Kidney (tissue), 14 donors: Measurements from ENCODE around the gene IP6K3. TPM values are rescaled to one million over a fixed set of nuclear protein-coding genes. Genes with fewer than 3 reads are reported as not detected.

Experiments used
- DNase-seq, 5 donors: peaks; one replicate each; pipeline ENCODE4 v3.0.0-alpha.2; 2013 to 2020
- FAIRE-seq: peaks from 2 replicates; lab custom pipeline; 2012; peaks lifted over from hg19 to GRCh38; lab: Jason Lieb, UNC
- H3K27ac ChIP-seq, 2 donors: one replicate each; pipeline ENCODE4 v1.7.0; 2013; ENCODE audit warnings: low read depth in 2 of 2, low read length in 2 of 2, inconsistent platforms in 1 of 2
- H3K27me3 ChIP-seq: one replicate; pipeline ENCODE4 v1.7.1; 2013; ENCODE audit warnings: low read length, inconsistent platforms; ENCODE audit not compliant: control insufficient read depth, insufficient read depth
- H3K36me3 ChIP-seq, 3 donors: one replicate each; pipeline versions ENCODE4 v1.7.0 to v1.7.1; 2013; ENCODE audit warnings: low read length in 3 of 3, control low read depth in 1 of 3, inconsistent platforms in 1 of 3; ENCODE audit not compliant: insufficient read depth in 3 of 3, control insufficient read depth in 2 of 3
- H3K4me1 ChIP-seq, 3 donors: one replicate each; pipeline versions ENCODE4 v1.7.0 to v1.7.1; 2013; ENCODE audit warnings: low read length in 3 of 3, inconsistent platforms in 1 of 3, low read depth in 1 of 3; ENCODE audit not compliant: control insufficient read depth in 2 of 3, insufficient read depth in 2 of 3
- H3K4me3 ChIP-seq, 3 donors: one replicate each; pipeline versions ENCODE4 v1.7.0 to v1.8.1; 2013; ENCODE audit warnings: low read length in 3 of 3, control low read depth in 1 of 3, inconsistent platforms in 1 of 3
- H3K9ac ChIP-seq, 3 donors: one replicate each; pipeline versions ENCODE4 v1.7.0 to v1.7.1; 2013; ENCODE audit warnings: low read length in 3 of 3, control low read depth in 1 of 3, inconsistent platforms in 1 of 3
- H3K9me3 ChIP-seq, 3 donors: one replicate each; pipeline versions ENCODE4 v1.7.0 to v1.7.1; 2013; ENCODE audit warnings: low read length in 3 of 3, control low read depth in 1 of 3, inconsistent platforms in 1 of 3; ENCODE audit not compliant: control insufficient read depth in 2 of 3, insufficient read depth in 1 of 3
- intact Hi-C: fragments of 100-400 bp; cut with DNase I; formaldehyde crosslinking; loops from one replicate; pipeline ENCODE4 v1.11.1; 2022
- polyA plus RNA-seq: library from polyadenylated mRNA; stranded (reverse); fragments of 350-450 nt; fragmentation: Illumina TruSeq; extraction: RNeasy Lipid Tissue Mini Kit (QIAGEN cat#74804); gene quantifications from one replicate; pipeline ENCODE4 v1.2.3, GENCODE V29; 2014; ENCODE audit warnings: low read depth, low replicate concordance; ENCODE audit not compliant: insufficient read depth
- total RNA-seq: library from RNA; stranded (reverse); fragmentation: NEBNext Ultra II Directional; extraction: Animal tissue kit (Norgen Biotek cat#: 25700); gene quantifications from one replicate; pipeline ENCODE4 v1.2.1, GENCODE V29; 2021
- TF ChIP-seq, protein P1 (sequence below): IDR thresholded peaks from 3 replicates; pipeline ENCODE4 v1.5.1; 2012; ENCODE audit warnings: mild to moderate bottlenecking, moderate library complexity, borderline replicate concordance; ENCODE audit not compliant: insufficient read depth; ENCODE audit errors: extremely low read depth
- donor health status: control.
- donor health status: control.
- donor health status: control.
- donor health status: control.
- donor health status: control.
- donor health status: DM: yes; HTN: yes; CAD: no.
- donor health status: Normal renal cell carcinoma (clear cell type).

The IP6K3 gene
- total and polyA plus RNA-seq, 2 donors from 2014 or later, result 0.47 to 4.0 TPM

DNA sequence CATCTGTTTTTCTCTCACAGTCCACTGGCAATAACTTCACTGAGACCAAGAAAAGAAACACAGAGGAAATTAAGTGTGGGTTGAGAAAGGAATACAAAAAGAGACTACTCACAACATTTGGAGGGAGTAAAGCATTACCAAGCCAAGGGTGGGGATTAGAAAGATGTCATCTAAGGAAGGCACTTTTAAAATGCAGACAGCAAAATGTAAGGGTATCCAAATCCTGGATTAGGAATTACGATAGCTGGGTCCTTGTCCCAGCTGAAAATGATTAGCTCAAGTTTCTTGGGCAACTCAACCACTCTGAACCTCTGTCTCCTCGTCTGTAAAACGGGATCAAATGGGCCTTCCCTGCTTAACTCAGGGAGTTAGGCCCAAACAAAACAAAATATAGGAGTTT, 40.0 kb upstream of the IP6K3 start:
- Histone ChIP-seq H3K4me1 (peaks cover 7 to 24% (median 16%) of the 10 kb centered on the region in 3 donors), H3K4me3 (no peak overlapping the region), H3K9me3 (no peaks in the 10 kb centered on the region), H3K27ac (no peak overlapping the region), H3K9ac (peak overlapping the region in 2 of 3 donors; percentile 45 to 79), H3K36me3 (peaks cover 7 to 28% (median 13%) of the 10 kb centered on the region in 3 donors), H3K27me3 (no peaks in the 10 kb centered on the region)
- no peak for FAIRE-seq
- DNase-seq, result no peak
- intact Hi-C loops, result no loop called here
- TF ChIP-seq, protein P1, sequence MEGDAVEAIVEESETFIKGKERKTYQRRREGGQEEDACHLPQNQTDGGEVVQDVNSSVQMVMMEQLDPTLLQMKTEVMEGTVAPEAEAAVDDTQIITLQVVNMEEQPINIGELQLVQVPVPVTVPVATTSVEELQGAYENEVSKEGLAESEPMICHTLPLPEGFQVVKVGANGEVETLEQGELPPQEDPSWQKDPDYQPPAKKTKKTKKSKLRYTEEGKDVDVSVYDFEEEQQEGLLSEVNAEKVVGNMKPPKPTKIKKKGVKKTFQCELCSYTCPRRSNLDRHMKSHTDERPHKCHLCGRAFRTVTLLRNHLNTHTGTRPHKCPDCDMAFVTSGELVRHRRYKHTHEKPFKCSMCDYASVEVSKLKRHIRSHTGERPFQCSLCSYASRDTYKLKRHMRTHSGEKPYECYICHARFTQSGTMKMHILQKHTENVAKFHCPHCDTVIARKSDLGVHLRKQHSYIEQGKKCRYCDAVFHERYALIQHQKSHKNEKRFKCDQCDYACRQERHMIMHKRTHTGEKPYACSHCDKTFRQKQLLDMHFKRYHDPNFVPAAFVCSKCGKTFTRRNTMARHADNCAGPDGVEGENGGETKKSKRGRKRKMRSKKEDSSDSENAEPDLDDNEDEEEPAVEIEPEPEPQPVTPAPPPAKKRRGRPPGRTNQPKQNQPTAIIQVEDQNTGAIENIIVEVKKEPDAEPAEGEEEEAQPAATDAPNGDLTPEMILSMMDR, result no peak

DNA sequence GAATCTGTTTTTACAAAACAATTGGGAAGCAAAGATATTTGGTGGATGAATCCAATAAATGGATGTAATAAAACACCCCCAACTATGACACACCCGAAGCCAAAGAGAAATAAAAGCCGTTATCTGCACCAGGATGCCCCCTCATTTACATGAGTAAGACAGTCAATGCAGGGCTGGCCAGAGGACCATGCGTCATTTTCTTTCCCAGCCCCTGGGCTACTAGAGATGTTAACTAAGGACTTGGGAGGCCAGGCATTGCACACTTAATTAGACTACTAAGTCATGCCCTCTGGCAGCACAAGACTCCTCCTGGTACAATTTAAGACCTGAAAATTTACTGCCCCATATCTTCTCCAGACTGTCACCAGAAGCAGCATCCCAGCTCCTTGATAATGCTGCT, 39.1 kb upstream of the IP6K3 start:
- Histone ChIP-seq H3K36me3 (peaks cover 7 to 30% (median 13%) of the 10 kb centered on the region in 3 donors), H3K4me1 (peaks cover 7 to 24% (median 16%) of the 10 kb centered on the region in 3 donors), H3K9me3 (no peaks in the 10 kb centered on the region), H3K4me3 (no peak overlapping the region), H3K9ac (no peak overlapping the region), H3K27ac (no peak overlapping the region), H3K27me3 (no peaks in the 10 kb centered on the region)
- intact Hi-C loops, result no loop called here
- no peak for DNase-seq
- no peak for FAIRE-seq
- TF ChIP-seq, protein P1, result no peak

DNA sequence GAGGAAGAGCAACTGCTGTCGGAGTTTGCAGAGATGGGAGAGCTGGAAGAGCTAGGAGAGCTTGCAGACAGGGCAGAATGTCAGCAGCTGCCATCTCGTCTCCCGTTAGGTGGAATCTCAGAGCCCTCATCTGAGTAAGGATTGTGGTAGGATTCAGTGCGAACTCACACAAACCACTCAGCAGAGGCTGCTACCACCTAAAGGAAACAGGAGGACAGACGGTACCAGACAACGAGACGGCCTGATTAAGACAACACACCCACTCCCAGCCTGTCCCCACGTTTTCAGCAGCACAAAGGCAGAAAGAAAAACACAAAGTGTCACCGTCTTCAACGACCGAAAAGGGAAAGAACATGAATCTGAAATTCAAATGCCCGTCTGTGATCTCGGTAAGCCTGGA, 38.1 kb upstream of the IP6K3 start:
- H3K27ac ChIP-seq, result no peak overlapping the region
- no peaks in the 10 kb centered on the region for H3K27me3 ChIP-seq
- TF ChIP-seq, protein P1, result no peak
- DNase-seq, result peak in 1 of 5 donors; percentile 22
- intact Hi-C loops, result no loop called here
- peaks cover 7 to 24% (median 16%) of the 10 kb centered on the region in 3 donors for H3K4me1 ChIP-seq
- H3K9me3 ChIP-seq, result no peaks in the 10 kb centered on the region
- H3K4me3 ChIP-seq, result no peak overlapping the region
- H3K36me3 ChIP-seq, result peaks cover 9 to 39% (median 21%) of the 10 kb centered on the region in 3 donors
- FAIRE-seq, result no peak
- H3K9ac ChIP-seq, result peak overlapping the region in 1 of 3 donors; percentile 9
